WI38 (cell line): ENCODE measurements around the gene ZCCHC2.
A peak's percentile ranks its signal among the peaks of the same experiment; 100 is the strongest.

ENCODE experiments used
- H3K4me3 ChIP-seq: 2 replicates; pipeline ENCODE4 v1.5.1; 2011; ENCODE audit warnings: low read depth, mild to moderate bottlenecking, control low read depth, low read length
- CTCF ChIP-seq: IDR thresholded peaks from 2 replicates; pipeline ENCODE4 v1.5.1; 2012; ENCODE audit warnings: low read depth, mild to moderate bottlenecking, control low read depth, low read length

ZCCHC2 gene

GRCh38 chr18:62586781-62587487, 64.1 kb downstream of the ZCCHC2 start:
- no peak for TF ChIP-seq CTCF

DNA sequence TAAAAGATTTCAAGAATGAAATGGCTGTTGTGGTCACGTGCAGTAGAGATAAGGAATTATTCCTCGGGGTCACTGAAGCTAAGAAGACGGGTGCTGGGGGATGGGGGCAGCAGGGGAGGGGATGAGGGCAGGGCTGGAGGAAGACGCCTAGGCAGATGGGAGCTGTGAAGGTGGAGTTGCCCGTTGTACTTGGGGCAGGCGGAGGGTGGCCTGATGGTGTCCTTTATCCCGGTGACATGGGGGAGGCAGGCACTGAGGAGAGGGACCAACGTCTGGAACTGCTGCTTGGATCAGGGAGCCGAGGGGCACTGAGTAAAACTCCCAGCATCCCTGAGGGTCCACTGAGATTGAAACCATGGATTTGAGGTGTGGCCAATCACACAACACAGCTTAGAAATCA, 64.9 kb downstream of the ZCCHC2 start:
- TF ChIP-seq CTCF: no peak

More at GRCh38 chr18:62586781-62587487, 64.1 kb downstream of the ZCCHC2 start:
- H3K4me3 ChIP-seq: no peak overlapping the region

GRCh38 chr18:62588217-62588616, 65.4 kb downstream of the ZCCHC2 start:
- H3K4me3 ChIP-seq: no peak overlapping the region
- TF ChIP-seq CTCF: no peak

More for the DNA sequence above, 64.9 kb downstream of the ZCCHC2 start:
- H3K4me3 ChIP-seq: no peak overlapping the region

GRCh38 chr18:62590799-62591590, 68.2 kb downstream of the ZCCHC2 start:
- H3K4me3 ChIP-seq: no peak overlapping the region
- no peak for TF ChIP-seq CTCF

DNA sequence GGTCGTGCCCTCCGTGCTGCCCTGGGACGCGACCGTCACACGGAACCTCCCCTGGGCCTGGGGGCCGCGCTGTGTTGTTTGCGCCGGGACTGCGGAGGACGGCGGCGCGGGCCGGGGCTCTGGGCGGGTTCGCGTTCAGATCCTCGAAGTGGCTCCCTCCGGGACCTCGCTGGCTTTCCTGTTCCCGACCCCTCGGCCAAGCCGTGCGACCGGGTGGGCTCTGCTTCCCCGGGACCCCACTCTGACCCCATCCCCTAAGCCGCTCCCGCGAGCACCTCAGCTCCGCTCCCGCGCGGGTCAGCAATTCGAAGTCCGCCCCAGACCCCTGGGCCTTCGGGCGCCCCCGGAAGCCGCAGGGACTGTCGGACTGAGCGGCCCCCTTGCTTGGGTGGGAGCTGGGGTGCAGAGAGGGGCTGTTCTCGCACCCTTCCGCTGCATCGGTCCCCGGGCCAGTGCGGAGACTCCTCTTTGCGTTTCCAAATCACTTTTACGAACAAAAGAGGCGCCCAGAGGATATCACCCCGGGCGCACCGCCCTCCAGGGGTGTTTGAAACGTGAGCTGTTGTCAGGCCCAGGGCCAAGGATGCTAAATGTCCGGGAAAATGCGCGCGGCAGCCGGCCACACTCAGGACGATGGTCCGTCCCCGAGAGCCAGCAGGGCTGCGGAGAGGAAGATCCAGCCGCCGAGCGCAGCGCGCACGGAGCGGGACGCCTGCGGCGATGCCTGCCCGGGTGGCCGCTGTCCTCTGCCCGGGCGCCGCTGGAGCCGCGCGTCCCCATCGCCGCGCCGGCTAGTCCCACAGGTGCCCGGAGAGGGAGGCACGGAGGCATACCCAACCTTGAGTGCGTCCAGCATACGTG, 73.5 kb downstream of the ZCCHC2 start:
- peak overlapping the region; percentile 27 for H3K4me3 ChIP-seq
- TF ChIP-seq CTCF: no peak

DNA sequence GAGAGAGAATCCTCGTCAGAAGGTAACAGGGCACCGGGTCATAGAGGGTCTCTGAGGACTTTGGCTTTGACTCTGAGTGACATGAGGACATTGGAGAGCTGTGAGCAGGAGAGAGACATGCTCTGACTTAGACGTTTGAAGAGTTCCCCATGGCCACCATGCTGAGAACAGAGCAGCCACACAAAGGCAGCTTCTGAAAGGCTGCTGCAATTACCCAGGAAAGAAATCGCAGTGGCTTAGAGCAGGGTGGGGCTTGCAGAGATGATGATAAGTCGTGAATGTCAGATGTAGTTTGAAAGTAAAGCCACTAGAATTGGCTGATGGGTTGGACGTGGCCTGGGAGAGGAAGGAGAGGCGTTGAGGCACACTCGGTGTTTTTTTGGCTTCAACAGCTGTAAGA, 79.0 kb downstream of the ZCCHC2 start:
- no peak overlapping the region for H3K4me3 ChIP-seq
- no peak for TF ChIP-seq CTCF

DNA sequence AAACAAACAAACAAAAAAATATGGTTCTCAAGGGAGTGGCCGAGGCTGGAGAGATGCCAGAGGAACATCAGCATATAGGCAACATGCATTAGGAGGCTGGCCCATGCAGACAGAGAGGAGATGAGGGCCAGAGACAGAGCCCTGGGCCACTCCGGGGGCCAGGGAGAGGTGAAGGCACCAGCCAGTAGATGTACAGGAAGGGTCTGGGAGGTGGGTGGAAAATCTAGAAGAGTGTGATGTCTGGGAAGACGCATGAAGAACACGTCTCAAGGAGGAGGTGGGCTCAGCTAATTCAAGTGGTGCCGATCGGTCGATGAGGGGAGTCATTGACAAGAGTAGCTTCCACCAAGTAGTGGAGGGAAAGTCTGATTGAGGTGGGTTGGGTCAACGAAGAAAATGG, 79.9 kb downstream of the ZCCHC2 start:
- no peak overlapping the region for H3K4me3 ChIP-seq
- TF ChIP-seq CTCF: no peak
